Activated T-helper 17 cell treated with anti-CD3 and anti-CD28 coated beads, Interleukin-2, amount 50 U/mL, for 72 hours (primary cell): ENCODE measurements around the gene CSRNP2. TPM values are rescaled to one million over a fixed set of nuclear protein-coding genes. Genes with fewer than 3 reads are reported as not detected.
"Not testable (repeated sequence)": the region's sequence is repeated elsewhere in the genome, so short reads cannot be mapped to it uniquely, and the experiment has no call there.

Experiments used
- ATAC-seq: fragments of 150-1000 bp; cut with Tn5 transposase; replicated peaks from 2 replicates; pipeline ENCODE4 v1.10.0; 2021; ENCODE audit warnings: mild to moderate bottlenecking, moderate library complexity
- H3K27ac Mint-ChIP-seq: one replicate; pipeline ENCODE4 v1.8.0; 2022; ENCODE audit warnings: mixed read lengths
- H3K27me3 Mint-ChIP-seq: one replicate; pipeline ENCODE4 v1.8.0; 2022; ENCODE audit warnings: mixed read lengths
- H3K36me3 Mint-ChIP-seq: one replicate; pipeline ENCODE4 v1.8.0; 2022; ENCODE audit warnings: low read depth, mild to moderate bottlenecking, mixed read lengths
- H3K4me1 Mint-ChIP-seq: one replicate; pipeline ENCODE4 v1.8.0; 2022; ENCODE audit warnings: mixed read lengths
- H3K4me3 Mint-ChIP-seq: one replicate; pipeline ENCODE4 v1.8.0; 2022; ENCODE audit warnings: mild to moderate bottlenecking, mixed read lengths
- H3K9me3 Mint-ChIP-seq: one replicate; pipeline ENCODE4 v1.8.0; 2022; ENCODE audit warnings: mixed read lengths
- total RNA-seq, 2 donors: library from RNA; stranded (reverse); gene quantifications; one replicate each; pipeline ENCODE4 v1.2.3, GENCODE V29; 2022

CSRNP2 gene
- total RNA-seq, 2 donors from 2014 or later = 14.4 to 16.1 TPM

GRCh38 chr12:51027342-51027835, 56.0 kb downstream of the CSRNP2 start:
- peaks cover 9% of the 10 kb centered on the region for H3K4me1 Mint-ChIP-seq
- H3K36me3 Mint-ChIP-seq = peaks cover 15% of the 10 kb centered on the region
- no peak overlapping the region for H3K27ac Mint-ChIP-seq
- peaks cover 4% of the 10 kb centered on the region for H3K27me3 Mint-ChIP-seq
- no peaks in the 10 kb centered on the region for H3K9me3 Mint-ChIP-seq
- peak overlapping the region; percentile 43 for H3K4me3 Mint-ChIP-seq
- no peak for ATAC-seq

DNA sequence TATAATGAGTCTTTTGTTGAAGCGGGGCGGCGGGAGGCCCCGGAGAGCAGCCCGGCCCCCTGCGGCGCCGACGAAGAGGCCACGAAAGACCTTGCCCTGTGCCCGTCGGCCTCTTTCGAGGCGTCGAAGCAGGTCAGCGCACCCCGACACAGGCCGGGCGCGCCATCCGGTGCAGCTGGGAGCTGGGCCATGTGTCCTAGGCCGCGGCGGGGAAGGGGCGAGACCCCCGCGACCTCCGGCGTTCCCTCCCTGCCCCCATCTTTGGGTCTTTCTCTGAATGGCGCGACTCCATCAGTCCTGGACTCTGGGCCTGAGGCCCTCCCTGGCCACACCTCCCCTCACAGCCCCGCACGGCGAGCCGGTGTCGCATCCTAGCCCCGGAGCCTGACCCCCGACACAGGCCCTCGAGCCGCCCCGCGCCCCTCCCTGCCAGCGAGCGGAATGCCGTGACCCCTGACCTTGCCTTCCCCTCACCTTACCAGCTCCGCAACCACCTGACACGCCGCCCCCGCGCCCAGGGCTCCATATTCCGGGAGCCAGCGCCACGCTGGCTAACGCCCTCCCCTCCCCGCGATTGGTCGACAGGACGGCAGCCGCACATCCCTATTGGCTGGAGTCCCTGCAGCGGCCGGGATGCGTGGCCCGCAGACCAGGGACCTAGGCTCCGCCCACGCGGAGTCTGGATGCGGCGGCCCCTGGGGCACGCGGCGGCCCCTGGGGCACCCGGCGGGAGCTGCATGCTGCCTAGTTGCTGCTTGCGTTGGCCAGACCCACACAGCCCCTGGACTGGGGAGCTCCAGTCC, 57.4 kb downstream of the CSRNP2 start, which contains the start of gene SLC11A2:
Gene SLC11A2 (minus strand): TSS at position 549 of the 803 bp plus-strand sequence. CDS start 15,656 bp downstream, outside the sequence.
- Mint-ChIP-seq H3K4me3 (peak within 1 kb of the TSS; percentile 82), H3K27me3 (peaks cover 4% of the 10 kb centered on the region), H3K9me3 (no peaks in the 10 kb centered on the region), H3K4me1 (peaks cover 18% of the 10 kb centered on the region), H3K36me3 (peaks cover 15% of the 10 kb centered on the region), H3K27ac (peak within 1 kb of the TSS; percentile 93)
- ATAC-seq = peak; percentile 87

- Mint-ChIP-seq H3K27me3 (peaks cover 4% of the 10 kb centered on the region), H3K27ac (peak overlapping the region; percentile 93), H3K4me1 (peaks cover 18% of the 10 kb centered on the region), H3K36me3 (peaks cover 17% of the 10 kb centered on the region), H3K4me3 (peak overlapping the region; percentile 82), H3K9me3 (no peaks in the 10 kb centered on the region)
- no peak for ATAC-seq
Observed at GRCh38 chr12:51025338-51025835, 58.0 kb downstream of the CSRNP2 start.

GRCh38 chr12:51023625-51024382, 59.6 kb downstream of the CSRNP2 start:
- no peaks in the 10 kb centered on the region for H3K9me3 Mint-ChIP-seq
- peak overlapping the region; percentile 82 for H3K4me3 Mint-ChIP-seq
- H3K27ac Mint-ChIP-seq = peak overlapping the region; percentile 93
- peaks cover 2% of the 10 kb centered on the region for H3K27me3 Mint-ChIP-seq
- peaks cover 18% of the 10 kb centered on the region for H3K4me1 Mint-ChIP-seq
- peaks cover 23% of the 10 kb centered on the region for H3K36me3 Mint-ChIP-seq
- ATAC-seq = no peak

- H3K9me3 Mint-ChIP-seq = no peaks in the 10 kb centered on the region
- H3K4me3 Mint-ChIP-seq = peak overlapping the region; percentile 63
- ATAC-seq = no peak
- H3K36me3 Mint-ChIP-seq = peaks cover 23% of the 10 kb centered on the region
- H3K4me1 Mint-ChIP-seq = peaks cover 14% of the 10 kb centered on the region
- H3K27me3 Mint-ChIP-seq = no peaks in the 10 kb centered on the region
- peak overlapping the region; percentile 26 for H3K27ac Mint-ChIP-seq
Observed at GRCh38 chr12:51021694-51022093, 61.7 kb downstream of the CSRNP2 start.

GRCh38 chr12:51020448-51021182, 62.8 kb downstream of the CSRNP2 start:
- Mint-ChIP-seq H3K36me3 (peaks cover 22% of the 10 kb centered on the region), H3K9me3 (no peaks in the 10 kb centered on the region), H3K27ac (no peak overlapping the region), H3K4me3 (no peak overlapping the region), H3K4me1 (peaks cover 14% of the 10 kb centered on the region), H3K27me3 (no peaks in the 10 kb centered on the region)
- ATAC-seq = no peak

DNA sequence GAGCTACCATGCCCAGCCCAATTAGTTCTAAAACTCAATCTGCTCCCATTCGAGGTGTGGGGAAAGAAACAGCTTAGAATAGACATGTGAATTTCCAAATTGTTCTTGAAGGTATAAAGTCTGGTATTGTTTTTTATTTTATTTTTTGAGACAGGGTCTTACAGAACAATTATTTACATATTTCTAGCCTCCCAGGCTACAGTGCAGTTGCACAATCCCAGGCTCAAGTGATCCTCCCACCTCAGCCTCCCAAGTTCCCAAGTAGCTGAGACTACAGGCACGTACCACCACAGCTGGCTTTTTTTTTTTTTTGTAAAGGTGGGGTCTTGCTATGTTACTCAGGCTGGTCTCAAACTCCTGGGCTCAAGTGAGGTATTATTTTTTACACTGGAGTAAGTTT, 63.5 kb downstream of the CSRNP2 start:
- ATAC-seq = no peak
- no peaks in the 10 kb centered on the region for H3K27me3 Mint-ChIP-seq
- no peak overlapping the region for H3K27ac Mint-ChIP-seq
- no peaks in the 10 kb centered on the region for H3K9me3 Mint-ChIP-seq
- no peak overlapping the region for H3K4me3 Mint-ChIP-seq
- H3K4me1 Mint-ChIP-seq = peaks cover 14% of the 10 kb centered on the region
- H3K36me3 Mint-ChIP-seq = peaks cover 16% of the 10 kb centered on the region

DNA sequence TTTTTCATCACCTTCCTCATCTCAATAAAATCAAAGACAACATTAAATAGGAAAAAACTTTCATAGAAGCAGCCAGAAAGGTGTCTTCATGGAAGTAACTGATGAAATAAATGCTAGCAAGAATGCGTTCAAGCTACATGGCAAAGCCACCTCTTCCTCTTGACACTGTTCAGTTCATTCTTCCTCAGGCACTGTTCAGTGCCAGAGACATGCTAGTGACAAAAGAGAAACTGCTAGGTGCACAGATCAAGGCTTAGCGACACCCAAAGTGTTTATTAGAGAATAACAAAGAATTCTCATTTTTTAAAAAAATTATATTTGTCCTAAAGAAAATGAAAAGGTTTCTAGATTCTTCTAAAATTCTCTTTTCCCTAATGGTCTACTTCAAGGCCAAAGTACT, 64.4 kb downstream of the CSRNP2 start:
- Mint-ChIP-seq H3K4me1 (peaks cover 14% of the 10 kb centered on the region), H3K36me3 (peaks cover 8% of the 10 kb centered on the region), H3K27me3 (no peaks in the 10 kb centered on the region), H3K27ac (no peak overlapping the region), H3K9me3 (no peaks in the 10 kb centered on the region), H3K4me3 (no peak overlapping the region)
- no peak for ATAC-seq

GRCh38 chr12:51017452-51017851, 65.9 kb downstream of the CSRNP2 start:
- H3K27me3 Mint-ChIP-seq = no peaks in the 10 kb centered on the region
- H3K4me3 Mint-ChIP-seq = no peak overlapping the region
- peaks cover 8% of the 10 kb centered on the region for H3K36me3 Mint-ChIP-seq
- H3K27ac Mint-ChIP-seq = no peak overlapping the region
- H3K9me3 Mint-ChIP-seq = no peaks in the 10 kb centered on the region
- no peak for ATAC-seq
- peaks cover 20% of the 10 kb centered on the region for H3K4me1 Mint-ChIP-seq

- H3K36me3 Mint-ChIP-seq, H3K9me3 Mint-ChIP-seq, H3K4me3 Mint-ChIP-seq, H3K27me3 Mint-ChIP-seq, ATAC-seq, H3K27ac Mint-ChIP-seq: not testable (repeated sequence)
- peaks cover 24% of the 10 kb centered on the region for H3K4me1 Mint-ChIP-seq
Observed at GRCh38 chr12:51014467-51014866, 68.9 kb downstream of the CSRNP2 start.

DNA sequence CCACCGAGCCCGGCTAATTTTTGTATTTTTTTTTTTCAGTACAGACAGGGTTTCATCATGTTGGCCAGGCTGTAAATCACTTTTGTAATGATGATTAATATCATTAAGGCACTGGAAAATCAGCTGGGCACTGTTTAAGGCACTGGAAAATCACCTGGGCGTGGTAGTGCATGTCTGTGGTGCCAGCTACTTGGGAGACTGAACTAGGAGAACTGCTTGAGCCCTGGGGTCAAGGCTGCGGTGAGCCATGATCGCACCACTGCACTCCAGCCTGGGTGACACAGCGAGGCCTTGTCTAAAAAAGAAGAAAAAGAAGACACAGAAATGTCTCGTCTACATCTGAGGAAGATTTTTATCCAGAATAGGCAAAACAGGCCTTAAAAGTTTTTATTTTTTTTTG, 70.0 kb downstream of the CSRNP2 start:
- no peak for ATAC-seq
- H3K27me3 Mint-ChIP-seq = no peaks in the 10 kb centered on the region
- H3K36me3 Mint-ChIP-seq = peaks cover 9% of the 10 kb centered on the region
- peaks cover 30% of the 10 kb centered on the region for H3K4me1 Mint-ChIP-seq
- H3K9me3 Mint-ChIP-seq = no peaks in the 10 kb centered on the region
- peak overlapping the region; percentile 57 for H3K4me3 Mint-ChIP-seq
- peak overlapping the region; percentile 51 for H3K27ac Mint-ChIP-seq

GRCh38 chr12:51012570-51013236, 70.7 kb downstream of the CSRNP2 start:
- no peaks in the 10 kb centered on the region for H3K9me3 Mint-ChIP-seq
- peak; percentile 30 for ATAC-seq
- peaks cover 30% of the 10 kb centered on the region for H3K4me1 Mint-ChIP-seq
- H3K27ac Mint-ChIP-seq = peak overlapping the region; percentile 51
- H3K36me3 Mint-ChIP-seq = peaks cover 16% of the 10 kb centered on the region
- peak overlapping the region; percentile 57 for H3K4me3 Mint-ChIP-seq
- no peaks in the 10 kb centered on the region for H3K27me3 Mint-ChIP-seq

DNA sequence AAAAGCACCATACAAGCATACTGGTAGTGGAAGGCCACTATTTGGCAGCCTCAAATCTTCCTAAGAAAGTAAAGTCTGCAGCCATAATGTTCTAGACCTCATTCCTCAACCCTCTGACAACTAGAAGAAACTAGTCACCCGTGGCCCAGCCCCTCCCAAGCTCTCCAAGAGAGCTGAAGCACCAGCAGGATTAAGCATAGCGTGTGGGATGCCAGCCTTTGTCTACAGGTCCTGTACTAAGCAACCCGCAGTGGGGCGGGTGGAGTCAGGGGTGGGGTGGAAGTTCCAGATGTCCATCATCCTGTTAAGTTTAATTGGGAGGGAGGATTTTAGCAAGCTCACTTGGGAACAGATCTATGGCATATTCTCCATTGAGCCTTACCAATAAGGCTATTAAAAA, 71.4 kb downstream of the CSRNP2 start:
- Mint-ChIP-seq H3K4me3 (peak overlapping the region; percentile 57), H3K9me3 (no peaks in the 10 kb centered on the region), H3K27ac (peak overlapping the region; percentile 51), H3K4me1 (peaks cover 24% of the 10 kb centered on the region), H3K27me3 (no peaks in the 10 kb centered on the region), H3K36me3 (peaks cover 24% of the 10 kb centered on the region)
- ATAC-seq = no peak
